TTC549 (cell line): Measurements from ENCODE around the gene IL17D.
"Not testable (repeated sequence)": the region's sequence is repeated elsewhere in the genome, so short reads cannot be mapped to it uniquely, and the experiment has no call there.

Experiments used
- FAIRE-seq: peaks from 2 replicates; lab custom pipeline; 2012; peaks lifted over from hg19 to GRCh38; lab: Jason Lieb, UNC

IL17D gene

GRCh38 chr13:20702915-20703779 lies at the start of gene IL17D:
Gene IL17D (plus strand): TSS chr13:20703699. CDS start chr13:20704002, 303 bp downstream.
- no peak for FAIRE-seq

- no peak for FAIRE-seq
These were observed 49.3 kb upstream of the IL17D start for GRCh38 chr13:20654156-20654555.

GRCh38 chr13:20658451-20659040 lies 45.0 kb upstream of the IL17D start:
- no peak for FAIRE-seq

GRCh38 chr13:20664351-20664750 lies 39.1 kb upstream of the IL17D start:
- FAIRE-seq: no peak

- FAIRE-seq: no peak
These were observed 36.6 kb upstream of the IL17D start for GRCh38 chr13:20666948-20667347.

GRCh38 chr13:20667857-20668437 lies 35.6 kb upstream of the IL17D start:
- no peak for FAIRE-seq

- no peak for FAIRE-seq
These were observed 34.3 kb upstream of the IL17D start for GRCh38 chr13:20669162-20669561.

GRCh38 chr13:20671789-20672188 lies 31.7 kb upstream of the IL17D start:
- FAIRE-seq: no peak

- no peak for FAIRE-seq
These were observed 30.7 kb upstream of the IL17D start for GRCh38 chr13:20672772-20673171.

GRCh38 chr13:20673715-20674114 lies 29.8 kb upstream of the IL17D start:
- no peak for FAIRE-seq

GRCh38 chr13:20676213-20676612 lies 27.3 kb upstream of the IL17D start:
- no peak for FAIRE-seq

GRCh38 chr13:20678606-20679005 lies 24.9 kb upstream of the IL17D start:
- not testable (repeated sequence) for FAIRE-seq

- no peak for FAIRE-seq
These were observed 23.6 kb upstream of the IL17D start for GRCh38 chr13:20679879-20680278.

- no peak for FAIRE-seq
These were observed 23.0 kb upstream of the IL17D start for GRCh38 chr13:20680416-20681080.

- not testable (repeated sequence) for FAIRE-seq
These were observed 22.0 kb upstream of the IL17D start for GRCh38 chr13:20681481-20681880.

GRCh38 chr13:20682061-20682460 lies 21.4 kb upstream of the IL17D start:
- FAIRE-seq: no peak

- FAIRE-seq: no peak
These were observed 19.5 kb upstream of the IL17D start for GRCh38 chr13:20684041-20684440.

GRCh38 chr13:20684546-20684945 lies 19.0 kb upstream of the IL17D start:
- no peak for FAIRE-seq

GRCh38 chr13:20685092-20685491 lies 18.4 kb upstream of the IL17D start:
- FAIRE-seq: no peak

- no peak for FAIRE-seq
These were observed 17.3 kb upstream of the IL17D start for GRCh38 chr13:20686167-20686566.

- no peak for FAIRE-seq
These were observed 16.5 kb upstream of the IL17D start for GRCh38 chr13:20686863-20687579.

- no peak for FAIRE-seq
These were observed 14.2 kb upstream of the IL17D start for GRCh38 chr13:20689291-20689690.
